OCI-LY7 (cell line): ENCODE results near the gene KCNMA1. TPM values are rescaled to one million over a fixed set of nuclear protein-coding genes. Genes with fewer than 3 reads are reported as not detected.

Experiments
- BruUV-seq: library from RNA; stranded (reverse); fragments of 400-500 nt; replicated peaks from 2 replicates; lab custom pipeline; 2021; lab: Mats Ljungman, UMichigan
- CTCF ChIA-PET: fragments of 300-600 bp; sonication (Branson Sonifier 250); formaldehyde crosslinking; loops from one replicate; lab custom pipeline; 2022; ENCODE audit warnings: antibody characterized with exemption; ENCODE audit not compliant: unreplicated experiment; lab: Charles Lee
- POLR2A ChIA-PET: fragments of 300-600 bp; sonication (Branson Sonifier 250); formaldehyde crosslinking; loops from one replicate; lab custom pipeline; 2022; ENCODE audit warnings: antibody characterized with exemption; lab: Charles Lee
- DNase-seq: peaks from one replicate; pipeline ENCODE4 v3.0.0-alpha.2; 2015; ENCODE audit warnings: low spot score
- H2AFZ ChIP-seq: fragments of 200-600 bp; sonication (generic), shearing (Covaris generic); 2 replicates; pipeline ENCODE4 v1.6.1; 2014; ENCODE audit warnings: mild to moderate bottlenecking, antibody characterized with exemption, low read length, moderate library complexity
- H3K27ac ChIP-seq: fragments of 200-600 bp; sonication (generic); 2 replicates; pipeline ENCODE4 v1.5.1; 2014; ENCODE audit warnings: mixed run types, low read depth, mild to moderate bottlenecking, moderate library complexity, low read length, inconsistent platforms; ENCODE audit not compliant: poor library complexity, severe bottlenecking
- H3K36me3 ChIP-seq: fragments of 200-600 bp; sonication (generic); 2 replicates; pipeline ENCODE4 v1.6.1; 2014; ENCODE audit warnings: mild to moderate bottlenecking, antibody characterized with exemption, low read length, moderate library complexity, mixed read lengths; ENCODE audit not compliant: insufficient read depth
- H3K4me1 ChIP-seq: fragments of 200-600 bp; sonication (generic); 2 replicates; pipeline ENCODE4 v1.5.1; 2014; ENCODE audit warnings: mild to moderate bottlenecking, low read length; ENCODE audit not compliant: insufficient read depth, poor library complexity, severe bottlenecking
- H3K4me2 ChIP-seq: fragments of 200-600 bp; sonication (generic); 2 replicates; pipeline ENCODE4 v1.6.1; 2014; ENCODE audit warnings: mild to moderate bottlenecking, low read length
- H3K4me3 ChIP-seq: fragments of 200-600 bp; sonication (generic); 2 replicates; pipeline ENCODE4 v1.5.1; 2014; ENCODE audit warnings: mild to moderate bottlenecking, low read depth, low read length; ENCODE audit not compliant: poor library complexity, severe bottlenecking
- H3K79me2 ChIP-seq: fragments of 200-600 bp; sonication (generic); 2 replicates; pipeline ENCODE4 v1.6.1; 2016; ENCODE audit warnings: low read depth, mild to moderate bottlenecking, low read length, moderate library complexity, mixed read lengths; ENCODE audit not compliant: insufficient read depth
- H3K9me2 ChIP-seq: fragments of 200-600 bp; sonication (generic); 2 replicates; pipeline ENCODE4 v1.6.1; 2016; ENCODE audit warnings: mild to moderate bottlenecking, low read length, mixed read lengths; ENCODE audit not compliant: insufficient read depth
- H3K9me3 ChIP-seq: fragments of 200-600 bp; sonication (generic); 2 replicates; pipeline ENCODE4 v1.6.1; 2014; ENCODE audit warnings: mild to moderate bottlenecking, mixed run types, low read length, mixed read lengths
- H4K20me1 ChIP-seq: fragments of 200-600 bp; sonication (generic); 2 replicates; pipeline ENCODE4 v1.6.1; 2014; ENCODE audit warnings: mild to moderate bottlenecking, antibody characterized with exemption, low read length, moderate library complexity, mixed read lengths; ENCODE audit not compliant: insufficient read depth
- CTCF ChIP-seq: fragments of 200-600 bp; sonication (generic); conservative IDR thresholded peaks from 2 replicates; pipeline ENCODE4 v1.5.1; 2014; ENCODE audit warnings: mild to moderate bottlenecking, antibody characterized with exemption, low read length, moderate library complexity, mixed read lengths
- EZH2phosphoT487 ChIP-seq: fragments of 200-600 bp; sonication (generic); IDR thresholded peaks from 2 replicates; pipeline ENCODE4 v1.6.1; 2018; ENCODE audit warnings: low read depth, borderline replicate concordance, mild to moderate bottlenecking, mixed run types, antibody characterized with exemption, low read length, moderate library complexity, mixed read lengths
- intact Hi-C: fragments of 100-400 bp; cut with micrococcal nuclease; formaldehyde crosslinking; loops from one replicate; pipeline ENCODE4 v1.10.0; 2022; ENCODE audit not compliant: unreplicated experiment
- total RNA-seq, 2 experiments: library from RNA; depleted of rRNA in 1 of 2; stranded (reverse); fragments of >200 nt in 1 of 2; shearing (Covaris generic) in 1 of 2; gene quantifications; 2 replicates each; pipeline ENCODE4 v1.2.3, GENCODE V29; 2014 to 2022

Gene KCNMA1
- total RNA-seq, 2 experiments from 2014 or later = not detected

- Histone ChIP-seq H3K4me1 (no peaks in the 10 kb centered on the region), H3K9me2 (no peaks in the 10 kb centered on the region), H3K9me3 (no peaks in the 10 kb centered on the region), H3K4me2 (no peak overlapping the region), H3K27ac (no peak overlapping the region), H2AFZ (no peak overlapping the region), H3K36me3 (no peaks in the 10 kb centered on the region), H3K79me2 (no peaks in the 10 kb centered on the region), H3K4me3 (no peak overlapping the region), H4K20me1 (no peaks in the 10 kb centered on the region)
- no peak for DNase-seq
- CTCF ChIA-PET = interaction anchor here (0.6 to 0.7 kb wide), 2 partner anchors 157 to 310 kb away, joined by 3 to 4 read pairs; no protein-coding TSS in a partner anchor
- no TSS peak for BruUV-seq
- TF ChIP-seq EZH2phosphoT487 (no peak), CTCF (no peak)
- POLR2A ChIA-PET = no interaction called here
- intact Hi-C loops = no loop called here
These were observed 34.1 kb downstream of the KCNMA1 start for GRCh38 chr10:77603534-77603927.

GRCh38 chr10:77602913-77603533 lies 34.6 kb downstream of the KCNMA1 start:
- POLR2A ChIA-PET = no interaction called here
- CTCF ChIA-PET = interaction anchor here (0.6 to 0.7 kb wide), 2 partner anchors 156 to 310 kb away, joined by 3 to 4 read pairs; no protein-coding TSS in a partner anchor
- no peak overlapping the region for H3K27ac ChIP-seq
- intact Hi-C loops = no loop called here
- H3K4me1 ChIP-seq = no peaks in the 10 kb centered on the region
- no TSS peak for BruUV-seq
- no peaks in the 10 kb centered on the region for H4K20me1 ChIP-seq
- no peak overlapping the region for H2AFZ ChIP-seq
- DNase-seq = no peak
- no peak for TF ChIP-seq EZH2phosphoT487
- no peak for TF ChIP-seq CTCF
- H3K4me2 ChIP-seq = no peak overlapping the region
- no peaks in the 10 kb centered on the region for H3K9me3 ChIP-seq
- no peaks in the 10 kb centered on the region for H3K36me3 ChIP-seq
- H3K4me3 ChIP-seq = no peak overlapping the region
- H3K9me2 ChIP-seq = no peaks in the 10 kb centered on the region
- no peaks in the 10 kb centered on the region for H3K79me2 ChIP-seq

- no peaks in the 10 kb centered on the region for H4K20me1 ChIP-seq
- H3K9me2 ChIP-seq = no peaks in the 10 kb centered on the region
- no peak overlapping the region for H3K27ac ChIP-seq
- ChIA-PET CTCF (interaction anchor here (0.6 kb wide), 1 partner anchor 156 kb away, joined by 3 read pairs; no protein-coding TSS in a partner anchor), POLR2A (no interaction called here)
- no peak overlapping the region for H3K4me3 ChIP-seq
- H3K9me3 ChIP-seq = no peaks in the 10 kb centered on the region
- no peak overlapping the region for H2AFZ ChIP-seq
- no peaks in the 10 kb centered on the region for H3K36me3 ChIP-seq
- H3K4me1 ChIP-seq = no peaks in the 10 kb centered on the region
- no peak for DNase-seq
- no TSS peak for BruUV-seq
- no peak for TF ChIP-seq CTCF
- TF ChIP-seq EZH2phosphoT487 = no peak
- intact Hi-C loops = no loop called here
- no peak overlapping the region for H3K4me2 ChIP-seq
- no peaks in the 10 kb centered on the region for H3K79me2 ChIP-seq
These were observed 35.2 kb downstream of the KCNMA1 start for GRCh38 chr10:77602231-77602912.
